Left kidney (tissue), 2 donors: Measurements from ENCODE around the gene TMEM45A. TPM values are rescaled to one million over a fixed set of nuclear protein-coding genes. Genes with fewer than 3 reads are reported as not detected.
A peak's percentile ranks its signal among the peaks of the same experiment; 100 is the strongest.
"Not testable (repeated sequence)": the region's sequence is repeated elsewhere in the genome, so short reads cannot be mapped to it uniquely, and the experiment has no call there.

Experiments used
- DNase-seq: peaks from one replicate; pipeline ENCODE4 v3.0.0-alpha.2; 2013
- polyA plus RNA-seq: library from polyadenylated mRNA; unstranded; fragments of 120-200 nt; gene quantifications from one replicate; pipeline ENCODE4 v1.2.1, GENCODE V29; 2013; ENCODE audit not compliant: insufficient read length

TMEM45A gene
- polyA plus RNA-seq, 1 donor: 22.1 TPM

DNA sequence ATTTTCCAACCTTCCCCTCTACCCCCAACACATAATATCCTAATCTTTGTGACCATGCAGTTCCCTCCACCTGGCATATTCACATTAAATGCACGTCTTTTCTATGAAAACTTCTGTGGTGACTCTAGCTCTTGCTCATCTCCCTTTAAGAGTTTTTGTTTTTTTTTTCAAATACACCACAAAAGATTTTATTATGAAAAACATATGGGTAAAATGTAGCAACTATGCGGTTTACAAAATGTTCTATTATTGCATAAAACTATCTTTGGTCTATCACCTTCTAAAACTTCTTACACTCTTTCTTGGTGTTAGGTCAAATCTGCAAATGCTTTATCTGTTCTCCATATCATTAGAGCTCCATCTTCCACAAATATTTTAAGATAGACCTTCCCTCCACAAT is 78.4 kb downstream of the TMEM45A start:
- DNase-seq: no peak

DNA sequence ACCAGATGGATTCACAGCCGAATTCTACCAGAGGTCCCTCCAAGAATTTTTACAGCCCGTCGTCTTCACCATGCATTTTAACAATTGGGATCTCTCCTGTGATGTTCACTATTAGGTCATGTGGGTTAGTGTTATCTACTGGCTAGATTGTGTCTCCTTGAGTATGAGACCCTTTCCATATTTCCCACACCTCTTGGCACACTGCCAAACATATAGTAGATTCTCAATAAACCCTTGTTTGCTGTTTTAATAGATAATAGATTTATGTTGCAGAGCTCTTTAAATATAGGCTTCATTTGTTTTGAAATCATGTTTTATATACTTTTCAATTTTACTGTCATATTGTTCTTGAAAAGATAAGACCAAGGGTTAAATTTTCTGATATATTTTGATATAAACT is 82.1 kb downstream of the TMEM45A start:
- DNase-seq: no peak

DNA sequence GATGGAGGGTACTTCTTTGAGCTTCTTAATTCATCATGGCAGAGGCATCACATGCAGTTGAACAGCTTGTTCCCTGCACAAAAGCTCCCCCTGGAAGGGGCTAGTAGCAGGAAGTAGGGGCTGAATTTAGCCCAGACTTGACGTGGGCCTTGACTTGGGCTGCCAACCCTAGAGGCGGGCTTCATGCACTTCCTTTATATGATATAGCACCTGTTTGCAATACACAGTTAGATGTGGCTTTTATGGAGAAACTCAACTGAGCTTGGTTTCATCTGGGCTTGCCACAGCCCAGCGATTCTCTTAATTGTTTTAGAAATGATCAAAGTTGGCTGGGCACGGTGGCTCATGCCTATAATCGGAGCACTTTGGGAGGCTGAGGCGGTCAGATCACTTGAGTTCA is 83.3 kb downstream of the TMEM45A start:
- no peak for DNase-seq

- no peak for DNase-seq
Observed at GRCh38 chr3:100577382-100578008, 85.1 kb downstream of the TMEM45A start.

DNA sequence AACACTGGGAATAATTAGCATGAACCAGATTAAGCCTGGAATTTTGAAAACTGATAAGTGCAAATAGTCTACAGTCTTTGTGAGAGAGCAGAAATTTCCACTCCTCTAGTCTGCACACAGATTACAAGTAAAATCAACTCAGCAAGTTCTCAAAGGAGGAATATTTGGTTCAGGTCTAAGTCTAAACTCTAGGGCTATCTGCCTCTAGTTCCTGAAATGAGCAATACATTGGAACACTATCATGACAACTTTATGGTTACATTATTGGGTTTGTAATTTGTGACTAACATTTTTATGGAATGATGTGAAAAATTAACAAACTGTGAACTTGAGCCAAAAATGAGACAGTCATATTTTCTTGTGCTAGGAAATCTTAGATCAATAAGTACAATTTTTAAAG is 86.2 kb downstream of the TMEM45A start:
- no peak for DNase-seq

GRCh38 chr3:100580147-100580546 is 87.7 kb downstream of the TMEM45A start:
- DNase-seq: no peak

DNA sequence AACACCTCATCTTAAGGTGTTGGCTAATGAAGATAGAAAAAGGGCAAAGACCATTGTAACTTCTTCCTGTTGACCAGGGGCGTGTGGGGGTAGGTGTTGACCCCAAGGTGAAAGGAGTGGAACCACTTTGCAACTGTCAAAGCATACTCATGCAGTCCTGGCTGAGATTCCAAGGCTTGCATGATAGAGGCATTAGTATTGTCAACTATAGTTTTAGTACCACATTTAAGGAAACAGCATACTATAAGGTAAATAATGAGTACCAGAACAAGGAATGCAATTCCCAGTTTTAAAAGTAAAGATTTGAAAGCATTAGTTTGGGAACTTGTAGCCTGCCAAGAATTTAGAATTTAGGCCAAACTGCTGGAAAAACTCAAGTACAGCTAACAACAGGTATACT is 89.2 kb downstream of the TMEM45A start:
- no peak for DNase-seq

- not testable (repeated sequence) for DNase-seq
Observed at GRCh38 chr3:100582157-100582556, 89.7 kb downstream of the TMEM45A start.

DNA sequence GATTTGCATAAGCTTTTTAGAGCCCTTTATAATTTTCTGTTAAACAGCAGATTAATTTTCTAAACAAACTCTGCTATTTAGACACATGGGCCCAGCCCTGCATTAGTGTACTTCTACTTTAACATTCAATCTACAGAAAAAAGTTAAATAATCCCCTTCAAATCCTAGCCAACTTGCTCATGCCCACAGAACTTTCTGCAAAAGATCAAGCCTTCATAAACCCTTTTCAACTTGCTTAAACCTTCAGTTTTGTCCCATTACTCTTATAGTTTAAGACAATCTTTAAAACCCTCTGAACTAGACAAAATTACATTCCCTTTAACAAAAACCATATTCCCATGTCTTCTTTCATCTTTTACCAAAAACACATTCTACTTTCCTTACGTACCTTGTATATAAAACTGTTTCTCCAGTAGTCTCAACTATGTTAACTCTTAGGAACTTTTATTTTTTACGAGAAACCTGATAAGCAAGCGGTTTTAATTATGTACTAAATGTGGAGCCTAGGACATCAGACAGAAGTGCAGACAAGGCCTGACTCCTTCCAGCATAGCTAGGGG is 91.8 kb downstream of the TMEM45A start:
- no peak for DNase-seq

GRCh38 chr3:100586832-100587231 is 94.4 kb downstream of the TMEM45A start:
- no peak for DNase-seq

- DNase-seq: no peak
Observed at GRCh38 chr3:100588251-100588650, 95.8 kb downstream of the TMEM45A start.

DNA sequence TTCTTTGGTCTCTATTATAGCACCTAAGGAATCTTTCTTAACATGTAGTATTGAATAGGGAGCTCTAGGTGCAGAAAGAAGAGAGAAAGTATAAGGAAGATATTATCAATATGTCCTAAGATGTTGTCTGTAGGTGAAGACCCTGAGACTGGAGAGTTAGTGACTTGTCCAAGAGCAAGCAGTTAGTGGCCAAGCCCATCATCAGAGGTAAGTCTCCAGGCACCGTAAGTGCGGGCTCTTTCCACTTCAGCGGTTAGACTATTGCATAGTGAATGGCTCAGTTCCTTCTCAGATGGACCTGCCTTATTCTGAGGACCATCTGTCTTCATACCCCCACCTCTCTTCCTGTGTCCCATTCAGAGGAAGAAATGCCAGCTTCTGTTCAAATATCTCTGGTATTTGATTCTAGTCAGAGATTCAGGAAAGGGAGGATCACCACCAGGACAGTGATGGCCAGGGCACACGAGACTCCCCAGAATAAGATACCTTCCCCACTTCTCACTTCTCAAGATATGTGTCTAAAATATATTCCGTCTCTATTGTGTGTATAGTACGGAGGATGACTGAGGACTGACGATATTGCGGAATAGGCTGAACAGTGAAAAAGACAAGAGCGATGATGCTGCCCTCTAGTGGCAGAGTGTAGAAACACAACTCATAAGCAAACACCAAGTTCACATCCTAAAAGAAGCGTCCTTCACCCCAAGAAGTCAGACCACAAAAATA is 97.9 kb downstream of the TMEM45A start:
- peak; percentile 77 for DNase-seq

GRCh38 chr3:100590840-100591147 is 98.4 kb downstream of the TMEM45A start:
- no peak for DNase-seq

GRCh38 chr3:100591411-100591810 is 99.0 kb downstream of the TMEM45A start:
- no peak for DNase-seq

DNA sequence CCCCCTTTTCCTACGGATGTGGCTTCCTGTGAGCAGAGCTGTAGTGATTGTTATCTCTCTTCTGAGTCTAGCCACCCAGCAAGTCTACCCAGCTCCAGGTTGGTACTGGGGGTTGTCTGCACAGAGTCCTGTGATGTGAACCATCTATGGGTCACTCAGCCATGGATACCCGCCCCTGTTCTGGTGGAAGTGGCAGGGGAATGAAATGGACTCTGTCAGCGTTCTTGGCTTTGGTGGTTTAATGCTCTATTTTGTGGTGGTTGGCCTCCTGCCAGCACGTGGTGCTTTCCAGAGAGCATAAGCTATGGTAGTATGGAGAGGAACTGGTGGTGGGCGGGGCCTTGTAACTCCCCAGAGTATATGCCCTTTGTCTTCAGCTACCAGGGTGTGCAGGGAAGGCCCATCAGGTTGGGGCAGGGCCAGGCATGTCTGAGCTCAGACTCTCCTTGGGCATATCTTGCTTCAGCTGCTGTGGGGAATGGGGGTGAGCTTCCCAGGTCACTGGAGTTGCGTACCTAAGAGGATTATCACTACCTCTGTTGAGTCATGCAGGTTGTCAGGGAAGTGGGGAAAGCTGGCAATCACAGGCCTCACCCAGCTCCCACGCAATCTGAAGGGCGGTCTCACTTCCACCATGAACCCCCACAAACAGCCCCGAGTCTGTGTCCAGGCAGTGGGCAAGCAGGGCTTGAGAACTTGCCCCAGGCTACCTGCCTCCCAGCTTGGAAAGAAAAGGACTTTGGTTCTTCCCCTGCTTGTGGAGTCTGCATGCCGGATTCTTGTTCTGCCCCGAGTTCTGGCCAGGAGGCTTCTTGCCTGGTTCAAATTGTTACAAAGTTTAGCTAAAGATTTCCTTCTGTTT is 108.0 kb downstream of the TMEM45A start:
- no peak for DNase-seq

DNA sequence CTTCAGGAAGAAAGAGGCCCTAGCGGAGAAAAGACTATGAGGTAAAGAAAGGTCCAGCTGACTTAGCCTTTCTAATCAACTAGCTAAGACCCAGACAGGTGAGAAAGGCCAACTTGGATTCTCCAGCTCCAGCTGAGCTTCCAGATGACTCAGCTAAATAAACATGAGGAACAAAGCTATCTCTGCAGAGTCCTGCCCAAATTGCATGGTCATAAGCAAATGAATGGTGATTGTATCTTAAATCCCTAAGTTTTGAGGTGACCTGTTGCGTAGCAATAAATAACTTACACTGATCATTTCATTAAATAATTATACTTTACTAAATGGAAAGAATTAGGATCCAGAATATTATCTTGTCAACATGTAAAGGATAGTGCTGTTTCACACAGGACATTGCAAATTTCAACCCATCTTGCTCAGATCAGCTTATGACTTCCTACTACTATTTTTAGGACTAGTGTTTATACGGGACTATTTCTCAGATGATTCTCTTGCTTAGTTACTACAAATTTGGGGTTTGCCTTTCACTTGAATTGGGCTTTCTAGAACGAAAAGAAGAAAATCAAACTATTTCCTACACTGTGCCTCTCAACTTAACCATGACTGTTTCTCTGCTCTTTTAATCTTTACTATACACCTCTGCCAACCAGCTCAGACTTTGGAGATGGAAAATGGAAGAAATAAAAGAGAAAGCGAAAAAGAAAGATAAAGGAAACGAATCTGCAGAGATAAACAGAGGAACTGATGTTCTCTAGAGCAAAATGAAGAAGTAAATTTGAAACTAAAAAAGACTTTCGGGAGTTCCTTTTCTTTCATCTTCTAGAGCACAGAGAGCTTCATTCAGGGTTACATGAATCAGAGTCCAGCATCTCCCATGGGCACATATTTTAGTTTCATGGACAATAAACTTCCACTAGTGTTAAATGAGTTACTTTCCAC is 110.4 kb downstream of the TMEM45A start:
- no peak for DNase-seq

- DNase-seq: peak; percentile 12
Observed at GRCh38 chr3:100603469-100603868, 111.0 kb downstream of the TMEM45A start.

- DNase-seq: no peak
Observed at GRCh38 chr3:100605358-100605757, 112.9 kb downstream of the TMEM45A start.

DNA sequence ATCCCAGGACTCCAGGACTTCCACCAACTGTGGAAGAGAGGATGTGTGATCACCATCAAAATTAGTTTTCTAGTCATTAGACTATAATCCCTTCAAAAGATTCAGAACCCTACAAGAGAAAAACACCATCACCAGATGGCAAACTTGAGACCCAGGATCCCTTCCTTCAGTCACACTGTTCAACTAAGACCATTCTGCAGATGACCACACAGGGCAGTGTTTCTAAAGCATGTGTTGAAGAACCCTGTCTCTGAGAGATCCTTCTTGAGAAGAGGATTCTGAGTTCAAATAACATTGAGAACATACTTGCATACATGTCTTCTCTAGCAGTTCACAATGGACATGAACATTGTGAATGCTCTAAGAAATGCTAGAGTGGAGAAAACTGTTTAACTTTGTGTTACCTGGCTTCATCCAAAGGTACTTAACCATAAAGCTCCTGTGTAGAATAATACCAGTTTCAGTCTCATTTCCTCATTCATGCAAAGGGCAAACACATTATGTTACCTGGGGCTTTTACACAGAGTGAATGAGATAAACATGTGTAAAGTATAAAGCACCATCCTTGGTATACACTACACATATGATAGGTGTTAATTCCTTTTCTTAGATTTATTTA is 114.6 kb downstream of the TMEM45A start:
- DNase-seq: no peak

DNA sequence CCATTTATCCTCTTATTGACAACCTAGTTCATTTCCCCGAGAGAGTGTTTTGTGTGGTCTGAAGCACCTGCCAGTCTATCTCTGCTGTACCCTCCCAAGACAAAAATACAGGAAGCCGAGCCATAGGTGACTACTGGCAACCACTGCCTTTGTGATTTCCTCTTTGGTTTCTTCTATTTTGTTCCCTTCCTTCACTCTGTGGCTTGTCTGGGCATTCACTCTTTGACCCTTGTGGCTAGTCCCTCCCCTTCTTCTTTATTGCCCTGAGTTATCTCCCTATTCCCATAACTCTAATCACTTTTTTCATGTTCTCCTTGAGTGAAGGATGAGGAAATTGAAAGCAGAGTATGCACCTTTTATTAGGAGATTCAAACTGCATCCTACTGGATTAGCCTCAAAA is 116.9 kb downstream of the TMEM45A start, which contains the start of gene ADGRG7:
TSS of gene ADGRG7 (plus strand) at position 297 of the 400 bp plus-strand sequence. CDS start 256 bp downstream, outside the sequence.
- DNase-seq: no peak

DNA sequence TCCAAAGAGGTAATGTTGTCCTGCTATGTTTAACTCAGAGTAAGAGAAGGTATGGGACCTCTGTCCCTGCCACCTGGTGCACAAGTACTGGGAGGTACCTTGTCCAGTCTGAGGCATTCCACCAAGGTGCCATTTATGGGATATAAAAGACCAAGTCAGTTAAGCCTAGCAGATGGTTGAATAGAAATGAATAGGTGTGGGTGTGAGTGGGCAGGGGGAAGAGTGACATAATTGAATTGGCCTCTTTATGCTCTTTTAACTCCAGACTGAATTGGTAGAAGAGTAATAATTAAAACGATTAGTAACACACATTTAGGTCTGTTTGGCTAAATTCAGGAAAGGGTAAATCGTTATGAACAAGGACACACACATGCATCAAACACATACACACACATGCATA is 117.5 kb downstream of the TMEM45A start:
- no peak for DNase-seq
